ENCODE measurements around the gene IFT57.

DNA sequence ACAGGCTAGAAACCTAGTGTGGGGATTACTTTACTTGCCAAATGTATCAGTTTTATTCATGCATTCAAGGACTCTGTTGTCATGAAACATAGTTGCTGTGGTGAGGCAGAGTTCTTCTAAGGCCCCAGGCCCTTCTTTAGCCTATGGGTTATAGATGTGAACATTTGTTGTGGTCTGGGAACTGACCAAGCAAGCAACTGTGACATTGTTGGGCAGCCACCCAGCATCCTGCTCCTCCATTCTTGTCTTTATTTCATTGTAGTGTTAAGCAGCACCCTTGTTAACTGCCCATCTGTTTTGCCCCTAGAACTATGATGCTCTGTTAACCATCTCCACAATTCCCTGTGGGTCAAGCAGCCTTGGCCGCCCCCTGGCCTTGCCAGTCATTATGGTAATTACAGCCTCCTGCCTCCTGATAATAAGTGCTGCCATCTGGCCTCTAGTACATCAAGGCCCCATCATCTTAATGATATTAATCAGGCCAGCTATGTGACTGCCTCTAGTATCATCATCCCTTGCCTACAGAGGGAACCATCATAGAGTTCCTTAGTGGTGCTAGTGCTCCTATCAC is 12.2 kb upstream of the IFT57 start:
- TF ChIP-seq, protein P1, sequence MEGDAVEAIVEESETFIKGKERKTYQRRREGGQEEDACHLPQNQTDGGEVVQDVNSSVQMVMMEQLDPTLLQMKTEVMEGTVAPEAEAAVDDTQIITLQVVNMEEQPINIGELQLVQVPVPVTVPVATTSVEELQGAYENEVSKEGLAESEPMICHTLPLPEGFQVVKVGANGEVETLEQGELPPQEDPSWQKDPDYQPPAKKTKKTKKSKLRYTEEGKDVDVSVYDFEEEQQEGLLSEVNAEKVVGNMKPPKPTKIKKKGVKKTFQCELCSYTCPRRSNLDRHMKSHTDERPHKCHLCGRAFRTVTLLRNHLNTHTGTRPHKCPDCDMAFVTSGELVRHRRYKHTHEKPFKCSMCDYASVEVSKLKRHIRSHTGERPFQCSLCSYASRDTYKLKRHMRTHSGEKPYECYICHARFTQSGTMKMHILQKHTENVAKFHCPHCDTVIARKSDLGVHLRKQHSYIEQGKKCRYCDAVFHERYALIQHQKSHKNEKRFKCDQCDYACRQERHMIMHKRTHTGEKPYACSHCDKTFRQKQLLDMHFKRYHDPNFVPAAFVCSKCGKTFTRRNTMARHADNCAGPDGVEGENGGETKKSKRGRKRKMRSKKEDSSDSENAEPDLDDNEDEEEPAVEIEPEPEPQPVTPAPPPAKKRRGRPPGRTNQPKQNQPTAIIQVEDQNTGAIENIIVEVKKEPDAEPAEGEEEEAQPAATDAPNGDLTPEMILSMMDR (IDR thresholded peaks at IDR 0.05): no peak
- TF ChIP-seq, protein P2, sequence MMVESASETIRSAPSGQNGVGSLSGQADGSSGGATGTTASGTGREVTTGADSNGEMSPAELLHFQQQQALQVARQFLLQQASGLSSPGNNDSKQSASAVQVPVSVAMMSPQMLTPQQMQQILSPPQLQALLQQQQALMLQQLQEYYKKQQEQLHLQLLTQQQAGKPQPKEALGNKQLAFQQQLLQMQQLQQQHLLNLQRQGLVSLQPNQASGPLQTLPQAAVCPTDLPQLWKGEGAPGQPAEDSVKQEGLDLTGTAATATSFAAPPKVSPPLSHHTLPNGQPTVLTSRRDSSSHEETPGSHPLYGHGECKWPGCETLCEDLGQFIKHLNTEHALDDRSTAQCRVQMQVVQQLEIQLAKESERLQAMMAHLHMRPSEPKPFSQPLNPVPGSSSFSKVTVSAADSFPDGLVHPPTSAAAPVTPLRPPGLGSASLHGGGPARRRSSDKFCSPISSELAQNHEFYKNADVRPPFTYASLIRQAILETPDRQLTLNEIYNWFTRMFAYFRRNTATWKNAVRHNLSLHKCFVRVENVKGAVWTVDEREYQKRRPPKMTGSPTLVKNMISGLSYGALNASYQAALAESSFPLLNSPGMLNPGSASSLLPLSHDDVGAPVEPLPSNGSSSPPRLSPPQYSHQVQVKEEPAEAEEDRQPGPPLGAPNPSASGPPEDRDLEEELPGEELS (CRISPR knock-in tag; IDR thresholded peaks at IDR 0.05): no peak
- no peak for TF ChIP-seq FOXK1 (CRISPR knock-in tag; IDR thresholded peaks at IDR 0.05)
- TF ChIP-seq, protein P3, sequence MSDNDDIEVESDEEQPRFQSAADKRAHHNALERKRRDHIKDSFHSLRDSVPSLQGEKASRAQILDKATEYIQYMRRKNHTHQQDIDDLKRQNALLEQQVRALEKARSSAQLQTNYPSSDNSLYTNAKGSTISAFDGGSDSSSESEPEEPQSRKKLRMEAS (CRISPR knock-in tag; IDR thresholded peaks at IDR 0.05): no peak
- TF ChIP-seq TEAD4 (CRISPR knock-in tag; IDR thresholded peaks at IDR 0.05): no peak
- no peak for TF ChIP-seq NFYB (CRISPR knock-in tag; conservative IDR thresholded peaks at IDR 0.05; ENCODE audit: low read depth)
- TF ChIP-seq SMAD3 (CRISPR knock-in tag; IDR thresholded peaks at IDR 0.05; ENCODE audit: borderline replicate concordance): no peak
- TF ChIP-seq ZNF138 (CRISPR knock-in tag; conservative IDR thresholded peaks at IDR 0.05): no peak
- no peak for TF ChIP-seq ZNF671 (CRISPR knock-in tag; IDR thresholded peaks at IDR 0.05)
- TF ChIP-seq, protein P4, sequence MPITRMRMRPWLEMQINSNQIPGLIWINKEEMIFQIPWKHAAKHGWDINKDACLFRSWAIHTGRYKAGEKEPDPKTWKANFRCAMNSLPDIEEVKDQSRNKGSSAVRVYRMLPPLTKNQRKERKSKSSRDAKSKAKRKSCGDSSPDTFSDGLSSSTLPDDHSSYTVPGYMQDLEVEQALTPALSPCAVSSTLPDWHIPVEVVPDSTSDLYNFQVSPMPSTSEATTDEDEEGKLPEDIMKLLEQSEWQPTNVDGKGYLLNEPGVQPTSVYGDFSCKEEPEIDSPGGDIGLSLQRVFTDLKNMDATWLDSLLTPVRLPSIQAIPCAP (CRISPR knock-in tag; IDR thresholded peaks at IDR 0.05): no peak
- no peak for TF ChIP-seq NR1H2 (CRISPR knock-in tag; IDR thresholded peaks at IDR 0.05)
- TF ChIP-seq SP1 (CRISPR knock-in tag; conservative IDR thresholded peaks at IDR 0.05): no peak
- TF ChIP-seq, protein P5, sequence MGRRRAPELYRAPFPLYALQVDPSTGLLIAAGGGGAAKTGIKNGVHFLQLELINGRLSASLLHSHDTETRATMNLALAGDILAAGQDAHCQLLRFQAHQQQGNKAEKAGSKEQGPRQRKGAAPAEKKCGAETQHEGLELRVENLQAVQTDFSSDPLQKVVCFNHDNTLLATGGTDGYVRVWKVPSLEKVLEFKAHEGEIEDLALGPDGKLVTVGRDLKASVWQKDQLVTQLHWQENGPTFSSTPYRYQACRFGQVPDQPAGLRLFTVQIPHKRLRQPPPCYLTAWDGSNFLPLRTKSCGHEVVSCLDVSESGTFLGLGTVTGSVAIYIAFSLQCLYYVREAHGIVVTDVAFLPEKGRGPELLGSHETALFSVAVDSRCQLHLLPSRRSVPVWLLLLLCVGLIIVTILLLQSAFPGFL (CRISPR knock-in tag; IDR thresholded peaks at IDR 0.05; ENCODE audit: borderline replicate concordance): no peak
- TF ChIP-seq, protein P6, sequence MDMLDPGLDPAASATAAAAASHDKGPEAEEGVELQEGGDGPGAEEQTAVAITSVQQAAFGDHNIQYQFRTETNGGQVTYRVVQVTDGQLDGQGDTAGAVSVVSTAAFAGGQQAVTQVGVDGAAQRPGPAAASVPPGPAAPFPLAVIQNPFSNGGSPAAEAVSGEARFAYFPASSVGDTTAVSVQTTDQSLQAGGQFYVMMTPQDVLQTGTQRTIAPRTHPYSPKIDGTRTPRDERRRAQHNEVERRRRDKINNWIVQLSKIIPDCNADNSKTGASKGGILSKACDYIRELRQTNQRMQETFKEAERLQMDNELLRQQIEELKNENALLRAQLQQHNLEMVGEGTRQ (CRISPR knock-in tag; IDR thresholded peaks at IDR 0.05): no peak
